SK-N-MC (cell line): ENCODE measurements around the gene PPP2R2C.

Experiments used
- DNase-seq: peaks from one replicate; pipeline ENCODE4 v3.0.0-alpha.2; 2011; ENCODE audit warnings: low read depth, low spot score
- H3K27ac ChIP-seq: fragments of 200-600 bp; sonication (generic); 2 replicates; pipeline ENCODE4 v1.5.1; 2016; ENCODE audit warnings: mixed run types
- H3K36me3 ChIP-seq: fragments of 200-600 bp; sonication (generic); 2 replicates; pipeline ENCODE4 v1.6.1; 2017; ENCODE audit warnings: antibody characterized with exemption, low read length, mixed read lengths; ENCODE audit not compliant: insufficient read depth
- H3K4me3 ChIP-seq: fragments of 200-600 bp; sonication (generic); 2 replicates; pipeline ENCODE4 v1.5.1; 2016
- H3K9ac ChIP-seq: fragments of 200-600 bp; sonication (generic); 2 replicates; pipeline ENCODE4 v1.8.0; 2017; ENCODE audit warnings: mixed run types, mixed read lengths; ENCODE audit not compliant: insufficient read length
- H3K9me3 ChIP-seq: fragments of 200-600 bp; sonication (generic); 2 replicates; pipeline ENCODE4 v1.6.1; 2017; ENCODE audit warnings: low read depth, mild to moderate bottlenecking, antibody characterized with exemption, low read length, moderate library complexity, mixed read lengths
- EZH2 ChIP-seq: fragments of 200-600 bp; sonication (generic); IDR thresholded peaks from one replicate; pipeline ENCODE4 v1.6.1; 2017; ENCODE audit warnings: antibody characterized with exemption
- FOXP2 ChIP-seq: optimal IDR thresholded peaks from 2 replicates; pipeline ENCODE3; 2011; ENCODE audit warnings: mild to moderate bottlenecking, moderate library complexity; ENCODE audit not compliant: insufficient read depth; ENCODE audit errors: extremely low read length, control extremely low read depth
- POLR2AphosphoS5 ChIP-seq: IDR thresholded peaks from 2 replicates; pipeline ENCODE4 v1.6.1; 2012; ENCODE audit warnings: mild to moderate bottlenecking, low read depth, low read length, borderline replicate concordance

PPP2R2C gene

GRCh38 chr4:6474053-6474568 is 1.7 kb upstream of the PPP2R2C start:
- DNase-seq, result no peak
- Histone ChIP-seq H3K9ac (no peak overlapping the region), H3K4me3 (no peak overlapping the region), H3K27ac (no peak overlapping the region), H3K9me3 (no peaks in the 10 kb centered on the region), H3K36me3 (no peaks in the 10 kb centered on the region)
- no peak for TF ChIP-seq POLR2AphosphoS5
- no peak for TF ChIP-seq EZH2
- no peak for TF ChIP-seq FOXP2

GRCh38 chr4:6473264-6474052 is 1.0 kb upstream of the PPP2R2C start:
- H3K9ac ChIP-seq, result no peak overlapping the region
- no peak for TF ChIP-seq EZH2
- no peak for TF ChIP-seq POLR2AphosphoS5
- no peak for TF ChIP-seq FOXP2
- no peak overlapping the region for H3K4me3 ChIP-seq
- no peaks in the 10 kb centered on the region for H3K36me3 ChIP-seq
- DNase-seq, result no peak
- no peaks in the 10 kb centered on the region for H3K9me3 ChIP-seq
- H3K27ac ChIP-seq, result no peak overlapping the region

- H3K9ac ChIP-seq, result no peak overlapping the region
- TF ChIP-seq FOXP2 (no peak), POLR2AphosphoS5 (no peak), EZH2 (no peak)
- no peak overlapping the region for H3K27ac ChIP-seq
- H3K36me3 ChIP-seq, result no peaks in the 10 kb centered on the region
- no peaks in the 10 kb centered on the region for H3K9me3 ChIP-seq
- no peak overlapping the region for H3K4me3 ChIP-seq
- DNase-seq, result no peak
Measured at GRCh38 chr4:6472008-6472386, 417 bp downstream of the PPP2R2C start.

- no peak overlapping the region for H3K4me3 ChIP-seq
- H3K9me3 ChIP-seq, result no peaks in the 10 kb centered on the region
- TF ChIP-seq POLR2AphosphoS5 (no peak), EZH2 (no peak), FOXP2 (no peak)
- no peaks in the 10 kb centered on the region for H3K36me3 ChIP-seq
- no peak overlapping the region for H3K27ac ChIP-seq
- H3K9ac ChIP-seq, result no peak overlapping the region
- DNase-seq, result no peak
Measured at GRCh38 chr4:6471307-6472007, 957 bp downstream of the PPP2R2C start.

- TF ChIP-seq FOXP2 (no peak), POLR2AphosphoS5 (no peak), EZH2 (no peak)
- H3K9me3 ChIP-seq, result no peaks in the 10 kb centered on the region
- H3K4me3 ChIP-seq, result no peak overlapping the region
- H3K9ac ChIP-seq, result no peak overlapping the region
- H3K36me3 ChIP-seq, result no peaks in the 10 kb centered on the region
- DNase-seq, result no peak
- H3K27ac ChIP-seq, result no peak overlapping the region
Measured at GRCh38 chr4:6470502-6471306, 1.7 kb downstream of the PPP2R2C start.

- Histone ChIP-seq H3K9me3 (no peaks in the 10 kb centered on the region), H3K36me3 (no peaks in the 10 kb centered on the region), H3K4me3 (no peak overlapping the region), H3K9ac (no peak overlapping the region), H3K27ac (no peak overlapping the region)
- DNase-seq, result no peak
- TF ChIP-seq FOXP2, result no peak
- no peak for TF ChIP-seq POLR2AphosphoS5
- TF ChIP-seq EZH2, result no peak
Measured at GRCh38 chr4:6469898-6470501, 2.4 kb downstream of the PPP2R2C start.

- Histone ChIP-seq H3K9ac (no peak overlapping the region), H3K36me3 (no peaks in the 10 kb centered on the region), H3K27ac (no peak overlapping the region), H3K4me3 (no peak overlapping the region), H3K9me3 (no peaks in the 10 kb centered on the region)
- no peak for DNase-seq
- TF ChIP-seq EZH2 (no peak), POLR2AphosphoS5 (no peak), FOXP2 (no peak)
Measured at GRCh38 chr4:6469144-6469543, 3.3 kb downstream of the PPP2R2C start.
